Choroid plexus epithelial cell (primary cell): ENCODE data around the gene MFN2.

Source experiments
- DNase-seq: peaks from one replicate; pipeline ENCODE4 v3.0.0-alpha.2; 2010; ENCODE audit warnings: low read depth
- H3K4me3 ChIP-seq: 2 replicates; pipeline ENCODE4 v1.5.1; 2011; ENCODE audit warnings: low read depth, mild to moderate bottlenecking, control low read depth, low read length, moderate library complexity
- CTCF ChIP-seq: conservative IDR thresholded peaks from 2 replicates; pipeline ENCODE4 v1.5.1; 2011; ENCODE audit warnings: low read depth, mild to moderate bottlenecking, control low read depth, inconsistent platforms, low read length, moderate library complexity

The MFN2 gene

DNA sequence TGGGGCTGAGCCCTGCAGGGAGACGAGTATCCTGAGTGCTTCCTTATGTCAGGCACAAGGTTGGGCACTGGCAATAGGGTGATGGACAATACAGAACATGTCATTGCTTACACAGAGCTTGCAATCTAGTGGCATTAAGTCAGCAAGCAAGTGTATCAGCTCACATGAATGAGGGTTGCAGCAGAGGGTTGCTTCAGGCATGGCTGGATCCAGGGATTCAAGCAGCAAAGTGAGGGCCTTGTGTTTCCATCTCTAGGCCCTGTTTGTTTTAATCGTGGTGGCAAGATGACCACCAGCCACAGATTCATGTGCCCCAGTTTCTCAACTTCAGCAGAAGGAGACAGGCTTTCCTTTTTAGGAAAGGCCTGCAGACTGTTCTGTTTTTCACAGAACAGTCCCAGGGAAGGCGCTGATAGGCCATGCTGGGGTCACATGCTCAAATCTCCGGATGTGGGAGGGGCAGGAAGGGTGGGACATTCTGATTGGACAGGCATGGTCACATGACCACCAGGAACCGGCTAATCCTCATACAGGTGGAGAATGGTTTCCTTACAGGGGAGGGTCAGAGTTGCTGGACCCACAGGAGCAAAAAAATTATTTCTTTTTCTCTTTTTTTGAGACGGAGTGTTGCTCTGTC is 31.3 kb upstream of the MFN2 start:
- DNase-seq: no peak
- no peak overlapping the region for H3K4me3 ChIP-seq

DNA sequence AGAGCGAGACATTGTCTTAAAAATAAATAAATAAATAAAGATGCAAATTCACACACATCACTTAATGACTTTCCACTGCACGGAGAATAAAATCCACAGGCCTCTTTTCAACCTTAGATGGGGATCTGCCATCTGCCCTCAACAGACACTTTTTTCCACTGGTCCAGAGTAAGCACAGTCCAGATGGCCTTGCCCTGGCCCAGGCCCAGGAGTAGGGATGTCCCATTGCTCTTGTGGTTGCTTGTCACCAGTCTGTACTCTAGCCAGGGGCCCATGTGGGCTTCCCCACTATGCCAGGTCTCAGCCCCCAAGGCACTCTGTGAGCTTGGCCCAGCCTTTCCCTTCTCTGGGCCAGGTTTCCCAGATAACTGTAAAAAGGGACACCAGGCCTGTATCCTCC is 28.3 kb upstream of the MFN2 start:
- no peak for DNase-seq
- TF ChIP-seq CTCF: no peak
- H3K4me3 ChIP-seq: no peak overlapping the region

More for the DNA sequence above, 31.3 kb upstream of the MFN2 start:
- no peak for TF ChIP-seq CTCF

- no peak overlapping the region for H3K4me3 ChIP-seq
- DNase-seq: no peak
- no peak for TF ChIP-seq CTCF
Measured at GRCh38 chr1:11952455-11953109, 27.7 kb upstream of the MFN2 start.

DNA sequence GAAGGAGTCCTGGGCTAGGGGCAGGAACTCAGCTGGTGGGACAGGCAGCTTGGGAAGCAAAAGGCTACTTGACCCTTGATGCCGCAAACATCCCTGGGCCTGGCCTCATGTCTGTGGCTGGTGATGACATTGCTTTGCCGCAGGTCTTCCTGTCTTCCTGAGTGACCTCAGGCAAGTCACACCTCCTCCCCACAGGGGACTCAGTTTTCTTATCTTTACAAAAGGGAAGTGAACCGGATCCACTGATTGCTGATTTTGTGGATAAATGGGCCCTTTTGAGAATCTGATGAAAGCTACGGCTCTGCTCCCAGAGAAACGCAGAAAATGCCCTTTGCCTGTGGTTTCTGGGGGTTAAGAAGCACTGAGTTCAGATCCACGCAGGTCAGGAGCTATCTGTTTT is 25.0 kb upstream of the MFN2 start:
- TF ChIP-seq CTCF: no peak
- no peak for DNase-seq

GRCh38 chr1:11957398-11957797 is 22.8 kb upstream of the MFN2 start:
- no peak overlapping the region for H3K4me3 ChIP-seq
- DNase-seq: no peak
- no peak for TF ChIP-seq CTCF

More for the DNA sequence above, 25.0 kb upstream of the MFN2 start:
- no peak overlapping the region for H3K4me3 ChIP-seq

DNA sequence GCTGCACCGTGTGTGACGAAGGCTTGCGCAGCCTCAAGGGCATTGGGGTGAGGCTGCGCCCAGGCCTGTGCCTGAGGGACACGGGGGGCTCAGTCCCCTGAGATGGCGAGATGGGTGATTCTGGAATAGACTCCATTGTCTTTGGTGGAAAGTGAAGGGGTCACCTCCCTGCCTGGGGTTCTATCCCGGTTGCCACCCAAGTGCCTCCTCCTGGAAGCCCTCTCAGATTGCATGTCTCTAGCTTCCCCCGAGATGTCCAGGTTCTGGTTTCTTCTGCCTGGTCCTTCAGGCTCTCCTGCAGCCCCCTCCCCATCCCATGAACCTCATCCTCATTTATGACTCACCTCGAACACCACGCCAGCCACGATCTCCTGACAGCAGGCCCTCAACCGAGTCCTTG is 22.3 kb upstream of the MFN2 start:
- H3K4me3 ChIP-seq: no peak overlapping the region
- no peak for DNase-seq
- TF ChIP-seq CTCF: no peak

GRCh38 chr1:11960276-11960675 is 20.0 kb upstream of the MFN2 start:
- no peak for DNase-seq
- H3K4me3 ChIP-seq: no peak overlapping the region
- no peak for TF ChIP-seq CTCF
